Measurements from ENCODE around the gene CCNK.

Gene CCNK

GRCh38 chr14:99512571-99513182 is 31.5 kb downstream of the CCNK start:
- no peak for TF ChIP-seq CTCF (IDR thresholded peaks at IDR 0.05)
- no peaks in the 10 kb centered on the region for H3K27me3 Mint-ChIP-seq (ENCODE audit: low read depth, poor library complexity)
- H3K27ac Mint-ChIP-seq, result peak overlapping the region; percentile 62
- H3K4me1 Mint-ChIP-seq, result peaks cover 12% of the 10 kb centered on the region
- H3K9me3 Mint-ChIP-seq, result no peaks in the 10 kb centered on the region
- H3K36me3 Mint-ChIP-seq (ENCODE audit: low read depth), result peaks cover 7% of the 10 kb centered on the region
- no peak overlapping the region for H3K4me3 Mint-ChIP-seq
- DNase-seq, result no peak

GRCh38 chr14:99513183-99513694 is 32.0 kb downstream of the CCNK start:
- TF ChIP-seq CTCF (IDR thresholded peaks at IDR 0.05), result no peak
- Mint-ChIP-seq H3K4me1 (peaks cover 12% of the 10 kb centered on the region), H3K4me3 (no peak overlapping the region), H3K36me3 (ENCODE audit: low read depth) (peaks cover 5% of the 10 kb centered on the region), H3K27ac (no peak overlapping the region), H3K9me3 (no peaks in the 10 kb centered on the region), H3K27me3 (ENCODE audit: low read depth, poor library complexity) (no peaks in the 10 kb centered on the region)
- DNase-seq, result no peak

GRCh38 chr14:99513946-99514551 is 32.8 kb downstream of the CCNK start:
- no peaks in the 10 kb centered on the region for H3K36me3 Mint-ChIP-seq (ENCODE audit: low read depth)
- H3K9me3 Mint-ChIP-seq, result no peaks in the 10 kb centered on the region
- H3K4me1 Mint-ChIP-seq, result peaks cover 7% of the 10 kb centered on the region
- H3K27ac Mint-ChIP-seq, result peak overlapping the region; percentile 66
- DNase-seq, result no peak
- no peaks in the 10 kb centered on the region for H3K27me3 Mint-ChIP-seq (ENCODE audit: low read depth, poor library complexity)
- TF ChIP-seq CTCF (IDR thresholded peaks at IDR 0.05), result no peak
- no peak overlapping the region for H3K4me3 Mint-ChIP-seq

- peaks cover 5% of the 10 kb centered on the region for H3K4me1 Mint-ChIP-seq
- H3K4me3 Mint-ChIP-seq, result no peak overlapping the region
- no peaks in the 10 kb centered on the region for H3K9me3 Mint-ChIP-seq
- H3K27me3 Mint-ChIP-seq (ENCODE audit: low read depth, poor library complexity), result no peaks in the 10 kb centered on the region
- no peak for DNase-seq
- H3K27ac Mint-ChIP-seq, result no peak overlapping the region
- no peaks in the 10 kb centered on the region for H3K36me3 Mint-ChIP-seq (ENCODE audit: low read depth)
- TF ChIP-seq CTCF (IDR thresholded peaks at IDR 0.05), result no peak
Observed at GRCh38 chr14:99514552-99515300, 33.5 kb downstream of the CCNK start.

GRCh38 chr14:99515301-99516155 is 34.3 kb downstream of the CCNK start:
- Mint-ChIP-seq H3K9me3 (no peaks in the 10 kb centered on the region), H3K27ac (no peak overlapping the region), H3K27me3 (ENCODE audit: low read depth, poor library complexity) (no peaks in the 10 kb centered on the region), H3K4me1 (peaks cover 9% of the 10 kb centered on the region), H3K4me3 (no peak overlapping the region), H3K36me3 (ENCODE audit: low read depth) (no peaks in the 10 kb centered on the region)
- TF ChIP-seq CTCF (IDR thresholded peaks at IDR 0.05), result no peak
- DNase-seq, result no peak
